NCI-H128 (cell line): ENCODE data around the gene ADGRG7.
"Not testable (repeated sequence)": the region's sequence is repeated elsewhere in the genome, so short reads cannot be mapped to it uniquely, and the experiment has no call there.

Experiments
- DNase-seq: peaks from one replicate; lab custom pipeline; 2025; ENCODE audit not compliant: unreplicated experiment; lab: John Stamatoyannopoulos, UW

Gene ADGRG7, protein sequence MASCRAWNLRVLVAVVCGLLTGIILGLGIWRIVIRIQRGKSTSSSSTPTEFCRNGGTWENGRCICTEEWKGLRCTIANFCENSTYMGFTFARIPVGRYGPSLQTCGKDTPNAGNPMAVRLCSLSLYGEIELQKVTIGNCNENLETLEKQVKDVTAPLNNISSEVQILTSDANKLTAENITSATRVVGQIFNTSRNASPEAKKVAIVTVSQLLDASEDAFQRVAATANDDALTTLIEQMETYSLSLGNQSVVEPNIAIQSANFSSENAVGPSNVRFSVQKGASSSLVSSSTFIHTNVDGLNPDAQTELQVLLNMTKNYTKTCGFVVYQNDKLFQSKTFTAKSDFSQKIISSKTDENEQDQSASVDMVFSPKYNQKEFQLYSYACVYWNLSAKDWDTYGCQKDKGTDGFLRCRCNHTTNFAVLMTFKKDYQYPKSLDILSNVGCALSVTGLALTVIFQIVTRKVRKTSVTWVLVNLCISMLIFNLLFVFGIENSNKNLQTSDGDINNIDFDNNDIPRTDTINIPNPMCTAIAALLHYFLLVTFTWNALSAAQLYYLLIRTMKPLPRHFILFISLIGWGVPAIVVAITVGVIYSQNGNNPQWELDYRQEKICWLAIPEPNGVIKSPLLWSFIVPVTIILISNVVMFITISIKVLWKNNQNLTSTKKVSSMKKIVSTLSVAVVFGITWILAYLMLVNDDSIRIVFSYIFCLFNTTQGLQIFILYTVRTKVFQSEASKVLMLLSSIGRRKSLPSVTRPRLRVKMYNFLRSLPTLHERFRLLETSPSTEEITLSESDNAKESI

DNA sequence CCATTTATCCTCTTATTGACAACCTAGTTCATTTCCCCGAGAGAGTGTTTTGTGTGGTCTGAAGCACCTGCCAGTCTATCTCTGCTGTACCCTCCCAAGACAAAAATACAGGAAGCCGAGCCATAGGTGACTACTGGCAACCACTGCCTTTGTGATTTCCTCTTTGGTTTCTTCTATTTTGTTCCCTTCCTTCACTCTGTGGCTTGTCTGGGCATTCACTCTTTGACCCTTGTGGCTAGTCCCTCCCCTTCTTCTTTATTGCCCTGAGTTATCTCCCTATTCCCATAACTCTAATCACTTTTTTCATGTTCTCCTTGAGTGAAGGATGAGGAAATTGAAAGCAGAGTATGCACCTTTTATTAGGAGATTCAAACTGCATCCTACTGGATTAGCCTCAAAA, at the start of gene ADGRG7:
ADGRG7 (plus strand) TSS at position 297 of the 400 bp plus-strand sequence. CDS start 256 bp downstream, outside the sequence.
- no peak for DNase-seq

DNA sequence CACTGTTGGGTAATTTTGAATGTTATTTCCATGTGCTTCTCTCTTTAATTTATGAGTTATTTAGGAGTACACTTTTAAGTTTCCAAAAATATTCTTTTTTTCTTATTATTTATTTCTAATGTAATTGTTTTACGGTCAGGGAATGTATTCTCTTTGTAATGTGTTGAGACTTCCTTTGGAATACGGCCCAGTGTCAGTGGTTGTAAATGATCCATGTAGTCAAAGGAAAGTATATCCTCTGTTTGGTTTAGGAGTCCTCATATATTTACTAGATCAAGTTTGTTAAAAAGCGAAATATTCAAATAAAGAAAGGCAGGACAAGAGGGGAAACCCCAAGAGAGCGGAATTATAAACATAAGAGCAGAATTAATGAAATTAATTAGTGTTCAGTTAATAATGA, 49.0 kb upstream of the ADGRG7 start:
- DNase-seq, result no peak

DNA sequence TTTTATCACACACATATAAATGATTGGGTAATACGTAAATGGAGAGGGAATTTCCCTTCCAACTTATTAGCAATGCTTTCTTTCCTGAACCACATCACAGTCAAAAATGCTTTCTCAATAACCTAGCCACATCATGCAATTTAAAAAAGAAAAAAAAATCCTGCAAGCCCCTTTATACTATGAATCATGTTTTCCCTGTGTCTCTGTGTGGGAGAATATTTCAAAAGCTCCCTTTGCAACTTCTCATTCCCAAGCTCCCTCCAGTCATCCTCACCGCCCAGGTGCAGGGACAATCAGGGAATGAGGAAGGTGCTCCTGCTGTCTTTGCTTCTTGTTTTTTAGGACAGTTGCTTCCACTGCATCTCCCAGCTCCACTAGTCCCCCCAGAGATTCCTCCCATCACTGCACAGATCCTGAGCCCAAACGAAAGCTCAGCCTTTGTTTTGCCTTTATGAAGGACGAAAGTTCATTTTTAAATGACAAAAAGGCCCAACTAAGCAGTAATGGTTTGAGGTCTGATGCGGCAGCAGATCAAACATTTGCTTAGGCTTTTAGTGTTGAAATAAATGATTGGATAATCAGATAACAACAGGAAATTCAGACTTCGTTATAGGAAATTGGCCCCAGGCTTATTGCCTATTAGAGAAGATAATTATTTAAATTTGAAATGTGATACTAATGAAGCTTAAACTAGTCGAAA, 47.8 kb upstream of the ADGRG7 start:
- DNase-seq, result no peak

DNA sequence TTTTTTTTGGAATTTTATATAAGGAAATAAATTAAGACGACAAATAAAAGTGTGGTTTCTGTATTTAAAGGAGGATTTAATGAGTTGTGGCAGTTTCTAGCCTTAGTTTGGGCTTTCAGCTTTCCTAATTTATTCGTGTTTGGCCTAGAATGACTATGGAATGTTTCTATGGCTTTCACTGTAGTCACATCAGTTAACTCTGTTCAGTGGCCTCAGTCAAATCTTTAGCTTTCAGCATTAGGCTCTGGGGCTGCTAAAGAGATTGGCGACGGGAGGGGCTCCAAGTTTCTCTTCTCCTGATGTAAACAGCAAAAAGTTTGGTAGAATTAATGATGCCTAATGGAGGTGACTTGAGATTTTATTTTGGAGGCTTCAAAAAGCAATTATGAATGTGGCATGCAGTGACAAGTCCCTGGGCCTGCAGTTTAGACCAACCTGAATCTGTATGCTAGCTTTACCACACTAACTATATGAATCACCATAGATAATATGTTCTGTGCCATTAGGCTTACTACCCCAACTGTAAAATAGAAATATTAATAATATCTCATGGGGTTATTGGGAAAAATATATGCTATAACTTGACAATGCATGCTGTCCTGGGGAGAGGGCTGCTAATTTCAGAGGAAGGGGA, 47.1 kb upstream of the ADGRG7 start:
- no peak for DNase-seq

DNA sequence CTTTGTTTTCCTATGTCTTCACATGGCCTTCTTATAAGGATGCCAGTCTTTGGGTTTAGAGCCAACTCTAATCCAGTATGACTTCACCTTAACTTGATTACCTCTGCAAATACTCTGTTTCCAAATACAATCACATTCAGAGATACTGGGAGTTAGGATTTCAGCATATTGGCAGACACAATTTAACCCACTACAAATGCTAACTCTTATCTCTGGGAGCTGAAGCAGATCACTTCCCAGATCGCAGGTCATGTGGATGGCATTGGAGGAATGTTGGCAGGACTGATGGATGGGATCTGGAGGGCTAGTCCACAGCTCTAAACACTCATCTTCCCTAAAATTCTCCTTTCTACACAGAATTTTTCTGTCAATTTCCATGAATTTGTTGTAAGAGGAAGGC, 46.2 kb upstream of the ADGRG7 start:
- DNase-seq, result no peak

DNA sequence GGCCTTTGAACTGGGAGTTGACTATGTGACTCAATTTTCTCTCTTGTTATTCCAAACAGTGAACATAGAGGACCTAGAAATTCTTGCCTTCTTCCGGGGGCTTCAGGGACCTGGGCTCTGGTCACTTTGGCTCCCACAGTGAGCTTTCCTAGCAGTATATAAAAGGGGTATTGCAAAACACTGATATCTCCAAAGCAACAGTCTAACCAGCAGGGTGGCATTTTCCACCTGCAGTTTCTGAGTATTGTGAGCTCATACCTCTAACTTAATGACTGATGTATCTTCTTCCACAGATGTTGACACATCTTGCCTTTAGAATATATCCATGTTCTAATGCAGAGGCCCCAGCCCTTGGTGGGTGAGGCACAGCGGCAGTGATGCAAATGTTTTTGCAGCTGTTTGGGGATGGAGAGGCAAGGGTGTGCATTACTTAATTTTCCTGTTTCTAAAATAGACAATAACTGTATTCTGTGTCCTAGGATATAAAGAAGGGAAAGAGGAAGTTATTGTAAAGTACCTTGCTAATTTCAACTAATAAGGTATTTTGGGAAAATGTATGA, 45.7 kb upstream of the ADGRG7 start:
- DNase-seq, result no peak

DNA sequence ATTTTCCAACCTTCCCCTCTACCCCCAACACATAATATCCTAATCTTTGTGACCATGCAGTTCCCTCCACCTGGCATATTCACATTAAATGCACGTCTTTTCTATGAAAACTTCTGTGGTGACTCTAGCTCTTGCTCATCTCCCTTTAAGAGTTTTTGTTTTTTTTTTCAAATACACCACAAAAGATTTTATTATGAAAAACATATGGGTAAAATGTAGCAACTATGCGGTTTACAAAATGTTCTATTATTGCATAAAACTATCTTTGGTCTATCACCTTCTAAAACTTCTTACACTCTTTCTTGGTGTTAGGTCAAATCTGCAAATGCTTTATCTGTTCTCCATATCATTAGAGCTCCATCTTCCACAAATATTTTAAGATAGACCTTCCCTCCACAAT, 38.6 kb upstream of the ADGRG7 start:
- DNase-seq, result no peak

DNA sequence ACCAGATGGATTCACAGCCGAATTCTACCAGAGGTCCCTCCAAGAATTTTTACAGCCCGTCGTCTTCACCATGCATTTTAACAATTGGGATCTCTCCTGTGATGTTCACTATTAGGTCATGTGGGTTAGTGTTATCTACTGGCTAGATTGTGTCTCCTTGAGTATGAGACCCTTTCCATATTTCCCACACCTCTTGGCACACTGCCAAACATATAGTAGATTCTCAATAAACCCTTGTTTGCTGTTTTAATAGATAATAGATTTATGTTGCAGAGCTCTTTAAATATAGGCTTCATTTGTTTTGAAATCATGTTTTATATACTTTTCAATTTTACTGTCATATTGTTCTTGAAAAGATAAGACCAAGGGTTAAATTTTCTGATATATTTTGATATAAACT, 34.9 kb upstream of the ADGRG7 start:
- no peak for DNase-seq

DNA sequence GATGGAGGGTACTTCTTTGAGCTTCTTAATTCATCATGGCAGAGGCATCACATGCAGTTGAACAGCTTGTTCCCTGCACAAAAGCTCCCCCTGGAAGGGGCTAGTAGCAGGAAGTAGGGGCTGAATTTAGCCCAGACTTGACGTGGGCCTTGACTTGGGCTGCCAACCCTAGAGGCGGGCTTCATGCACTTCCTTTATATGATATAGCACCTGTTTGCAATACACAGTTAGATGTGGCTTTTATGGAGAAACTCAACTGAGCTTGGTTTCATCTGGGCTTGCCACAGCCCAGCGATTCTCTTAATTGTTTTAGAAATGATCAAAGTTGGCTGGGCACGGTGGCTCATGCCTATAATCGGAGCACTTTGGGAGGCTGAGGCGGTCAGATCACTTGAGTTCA, 33.7 kb upstream of the ADGRG7 start:
- no peak for DNase-seq

DNA sequence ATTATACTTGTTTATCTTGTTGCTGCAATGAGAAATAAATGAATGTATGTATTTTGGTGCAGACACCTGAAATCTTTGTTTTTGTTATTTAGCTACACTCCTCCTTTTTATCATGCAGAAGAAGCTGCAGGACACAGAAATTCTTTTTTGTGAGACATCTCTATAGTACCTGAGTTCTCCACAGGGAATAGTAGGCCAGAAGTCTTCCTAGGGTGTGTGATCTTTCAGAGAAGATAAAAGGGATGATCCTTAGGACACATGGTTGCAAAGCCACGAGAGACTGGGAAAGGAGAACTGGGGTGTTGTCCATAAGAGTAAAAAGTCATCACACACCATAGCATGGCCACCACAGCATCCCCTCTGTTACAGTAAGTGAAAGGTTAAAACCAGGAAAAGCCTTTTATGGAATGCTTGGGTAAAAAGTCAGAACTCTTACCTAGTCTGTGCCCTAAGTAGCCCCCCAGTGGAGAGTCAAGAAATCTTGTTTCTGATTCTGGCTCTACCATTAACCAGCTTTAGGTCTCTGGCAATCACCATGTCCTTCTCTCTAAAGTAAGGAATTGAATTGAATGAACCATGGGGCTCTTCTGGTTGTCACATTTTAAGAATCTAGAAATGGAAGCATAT, 31.9 kb upstream of the ADGRG7 start:
- no peak for DNase-seq

DNA sequence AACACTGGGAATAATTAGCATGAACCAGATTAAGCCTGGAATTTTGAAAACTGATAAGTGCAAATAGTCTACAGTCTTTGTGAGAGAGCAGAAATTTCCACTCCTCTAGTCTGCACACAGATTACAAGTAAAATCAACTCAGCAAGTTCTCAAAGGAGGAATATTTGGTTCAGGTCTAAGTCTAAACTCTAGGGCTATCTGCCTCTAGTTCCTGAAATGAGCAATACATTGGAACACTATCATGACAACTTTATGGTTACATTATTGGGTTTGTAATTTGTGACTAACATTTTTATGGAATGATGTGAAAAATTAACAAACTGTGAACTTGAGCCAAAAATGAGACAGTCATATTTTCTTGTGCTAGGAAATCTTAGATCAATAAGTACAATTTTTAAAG, 30.8 kb upstream of the ADGRG7 start:
- no peak for DNase-seq

DNA sequence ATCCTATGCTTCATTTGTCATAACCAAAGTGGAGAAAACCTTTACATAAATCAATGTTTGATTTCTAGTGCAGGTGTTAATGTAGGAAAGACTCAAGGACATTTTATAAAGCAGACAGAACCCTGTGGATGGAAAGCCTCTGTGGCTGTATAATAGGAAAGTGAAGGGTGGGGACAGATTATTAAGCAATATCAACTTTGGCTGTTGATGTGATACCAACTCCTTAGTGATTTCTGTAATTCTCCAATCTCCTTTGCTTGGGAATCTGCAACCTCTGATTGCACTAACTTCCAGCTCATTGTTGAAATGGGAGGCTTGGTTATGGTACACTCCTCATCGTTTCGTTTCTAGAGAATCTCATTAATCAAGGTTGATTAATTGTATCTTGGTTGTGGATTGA, 29.3 kb upstream of the ADGRG7 start:
- no peak for DNase-seq

DNA sequence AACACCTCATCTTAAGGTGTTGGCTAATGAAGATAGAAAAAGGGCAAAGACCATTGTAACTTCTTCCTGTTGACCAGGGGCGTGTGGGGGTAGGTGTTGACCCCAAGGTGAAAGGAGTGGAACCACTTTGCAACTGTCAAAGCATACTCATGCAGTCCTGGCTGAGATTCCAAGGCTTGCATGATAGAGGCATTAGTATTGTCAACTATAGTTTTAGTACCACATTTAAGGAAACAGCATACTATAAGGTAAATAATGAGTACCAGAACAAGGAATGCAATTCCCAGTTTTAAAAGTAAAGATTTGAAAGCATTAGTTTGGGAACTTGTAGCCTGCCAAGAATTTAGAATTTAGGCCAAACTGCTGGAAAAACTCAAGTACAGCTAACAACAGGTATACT, 27.8 kb upstream of the ADGRG7 start:
- DNase-seq, result no peak

DNA sequence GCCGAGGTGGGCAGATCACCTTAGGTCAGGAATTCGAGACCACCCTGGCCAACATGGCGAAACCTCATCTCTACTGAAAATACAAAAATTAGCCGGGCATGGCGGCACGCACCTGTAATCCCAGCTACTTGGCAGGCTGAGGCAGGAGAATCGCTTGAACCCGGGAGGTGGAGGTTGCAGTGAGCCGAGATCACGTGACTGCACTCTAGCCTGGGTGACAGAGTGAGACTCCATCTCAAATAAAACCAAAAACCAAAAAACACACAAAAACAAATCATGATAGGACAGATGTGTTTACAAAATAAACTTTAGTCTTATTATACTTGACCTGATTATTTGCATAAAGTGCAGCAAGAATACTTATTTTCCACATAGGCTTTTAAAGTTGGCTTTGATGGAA, 27.2 kb upstream of the ADGRG7 start:
- DNase-seq, result not testable (repeated sequence)

DNA sequence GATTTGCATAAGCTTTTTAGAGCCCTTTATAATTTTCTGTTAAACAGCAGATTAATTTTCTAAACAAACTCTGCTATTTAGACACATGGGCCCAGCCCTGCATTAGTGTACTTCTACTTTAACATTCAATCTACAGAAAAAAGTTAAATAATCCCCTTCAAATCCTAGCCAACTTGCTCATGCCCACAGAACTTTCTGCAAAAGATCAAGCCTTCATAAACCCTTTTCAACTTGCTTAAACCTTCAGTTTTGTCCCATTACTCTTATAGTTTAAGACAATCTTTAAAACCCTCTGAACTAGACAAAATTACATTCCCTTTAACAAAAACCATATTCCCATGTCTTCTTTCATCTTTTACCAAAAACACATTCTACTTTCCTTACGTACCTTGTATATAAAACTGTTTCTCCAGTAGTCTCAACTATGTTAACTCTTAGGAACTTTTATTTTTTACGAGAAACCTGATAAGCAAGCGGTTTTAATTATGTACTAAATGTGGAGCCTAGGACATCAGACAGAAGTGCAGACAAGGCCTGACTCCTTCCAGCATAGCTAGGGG, 25.2 kb upstream of the ADGRG7 start:
- no peak for DNase-seq

DNA sequence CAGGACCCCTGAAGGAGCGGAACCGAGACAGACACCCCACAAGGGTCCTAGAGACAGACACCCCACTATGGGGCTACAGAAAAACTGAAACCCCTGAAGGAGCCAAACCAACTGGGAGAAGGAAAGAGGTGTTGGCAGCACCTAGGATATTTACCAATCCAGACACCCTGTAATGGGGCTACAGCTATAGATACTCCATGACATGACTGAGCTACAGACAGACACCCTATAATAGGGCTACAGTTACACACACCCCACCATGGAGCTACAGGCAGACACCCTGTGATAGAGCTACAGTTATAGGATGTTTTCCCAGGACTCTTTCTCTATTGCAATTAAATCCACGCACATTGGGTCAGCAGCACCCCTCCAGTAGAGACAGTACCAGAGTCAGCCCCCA, 22.6 kb upstream of the ADGRG7 start:
- no peak for DNase-seq

DNA sequence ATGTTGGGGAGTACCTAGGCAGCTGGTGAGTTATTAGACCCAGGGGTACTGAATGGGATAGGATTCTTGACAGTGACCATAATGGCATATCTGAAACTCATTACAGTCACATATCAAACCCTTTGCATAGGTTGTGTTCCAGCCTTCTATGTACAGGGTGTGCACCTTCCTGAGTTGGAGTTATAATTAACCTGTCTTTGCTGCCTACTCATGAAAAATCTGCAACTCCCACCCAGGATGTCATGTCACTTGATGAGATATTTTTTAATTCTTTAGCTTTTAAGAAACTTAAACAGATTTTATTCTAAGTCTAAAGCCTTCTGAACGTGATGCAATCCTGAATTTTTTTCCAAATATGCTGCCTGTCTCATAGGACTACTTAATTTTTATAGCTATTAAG, 21.1 kb upstream of the ADGRG7 start:
- no peak for DNase-seq

DNA sequence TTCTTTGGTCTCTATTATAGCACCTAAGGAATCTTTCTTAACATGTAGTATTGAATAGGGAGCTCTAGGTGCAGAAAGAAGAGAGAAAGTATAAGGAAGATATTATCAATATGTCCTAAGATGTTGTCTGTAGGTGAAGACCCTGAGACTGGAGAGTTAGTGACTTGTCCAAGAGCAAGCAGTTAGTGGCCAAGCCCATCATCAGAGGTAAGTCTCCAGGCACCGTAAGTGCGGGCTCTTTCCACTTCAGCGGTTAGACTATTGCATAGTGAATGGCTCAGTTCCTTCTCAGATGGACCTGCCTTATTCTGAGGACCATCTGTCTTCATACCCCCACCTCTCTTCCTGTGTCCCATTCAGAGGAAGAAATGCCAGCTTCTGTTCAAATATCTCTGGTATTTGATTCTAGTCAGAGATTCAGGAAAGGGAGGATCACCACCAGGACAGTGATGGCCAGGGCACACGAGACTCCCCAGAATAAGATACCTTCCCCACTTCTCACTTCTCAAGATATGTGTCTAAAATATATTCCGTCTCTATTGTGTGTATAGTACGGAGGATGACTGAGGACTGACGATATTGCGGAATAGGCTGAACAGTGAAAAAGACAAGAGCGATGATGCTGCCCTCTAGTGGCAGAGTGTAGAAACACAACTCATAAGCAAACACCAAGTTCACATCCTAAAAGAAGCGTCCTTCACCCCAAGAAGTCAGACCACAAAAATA, 19.1 kb upstream of the ADGRG7 start:
- DNase-seq, result peak; percentile 44

DNA sequence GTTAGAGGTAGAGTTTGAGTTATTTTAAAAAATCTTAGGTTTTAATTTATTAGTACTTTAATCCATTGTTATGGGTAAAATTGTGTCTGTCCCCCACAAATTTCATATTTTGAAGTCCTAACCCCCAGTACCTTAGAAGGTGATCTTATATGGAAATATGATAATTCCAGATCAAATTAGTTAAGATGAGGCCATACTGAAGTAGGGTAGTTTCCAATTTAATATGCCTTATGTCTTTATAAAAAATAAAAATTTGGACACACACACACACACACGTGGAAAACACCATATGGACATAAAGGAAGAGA, 18.6 kb upstream of the ADGRG7 start:
- no peak for DNase-seq

DNA sequence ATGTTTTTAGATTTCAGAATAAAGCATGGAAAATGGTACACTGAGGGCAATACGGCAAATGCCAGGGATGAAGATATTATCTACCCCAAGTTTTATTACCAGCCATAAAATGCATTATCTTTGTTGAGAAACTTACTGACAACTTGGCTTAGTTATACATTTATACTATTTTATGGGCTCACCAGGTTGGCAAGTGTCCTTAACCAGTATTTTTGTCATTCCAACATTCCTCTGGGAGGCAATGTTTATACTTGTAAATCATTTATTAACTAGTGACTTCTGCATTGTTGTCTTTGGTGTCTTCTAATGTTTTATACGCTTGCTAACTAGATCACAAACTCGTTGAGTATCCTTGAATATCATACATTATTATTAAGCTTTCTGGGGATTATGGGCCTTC, 18.0 kb upstream of the ADGRG7 start:
- no peak for DNase-seq
